GM18517 (cell line): ENCODE data around the gene SDR42E2.

Experiments used
- ATAC-seq: cut with Tn5 transposase; IDR thresholded peaks from one replicate; pipeline ENCODE4 v1.9.1; 2021; ENCODE audit warnings: mild to moderate bottlenecking, moderate library complexity; ENCODE audit not compliant: unreplicated experiment

Gene SDR42E2

DNA sequence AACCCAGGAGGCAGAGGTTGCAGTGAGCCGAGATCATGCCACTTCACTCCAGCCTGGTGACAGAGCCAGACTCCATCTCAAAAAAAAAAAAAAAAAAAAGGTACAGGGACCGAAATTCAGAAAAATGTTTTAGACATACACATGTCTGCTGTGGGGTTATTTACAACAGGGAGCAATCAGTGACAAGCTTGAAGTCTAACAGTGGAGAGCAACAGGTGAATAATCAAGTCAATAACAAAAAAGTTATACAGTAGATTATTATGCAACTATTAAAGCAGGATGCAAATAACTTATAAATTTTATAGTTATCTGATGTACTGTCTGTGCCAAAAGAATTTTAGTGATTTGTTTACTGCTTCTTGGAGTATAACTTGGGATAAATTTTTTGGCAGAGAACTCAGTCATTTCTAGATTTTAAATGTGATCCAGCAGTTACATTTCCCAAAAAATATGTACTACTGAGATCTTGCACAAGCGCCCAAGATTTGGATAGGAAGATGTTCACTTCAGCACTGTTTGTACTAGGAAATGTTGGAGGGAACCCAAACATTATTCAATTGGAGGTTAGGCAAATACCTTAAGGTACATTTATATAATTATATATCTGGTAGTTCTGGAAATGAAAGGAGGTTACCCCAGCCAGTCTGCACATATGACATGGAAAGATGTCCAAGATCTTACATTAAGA is 77.9 kb downstream of the SDR42E2 start:
- ATAC-seq: no peak
